Smooth muscle cell of bladder (primary cell): ENCODE results near the gene DACH2. TPM values are rescaled to one million over a fixed set of nuclear protein-coding genes. Genes with fewer than 3 reads are reported as not detected.

Experiments
- total RNA-seq: library from RNA; depleted of rRNA; stranded (reverse); fragments of >200 nt; gene quantifications from 2 replicates; pipeline ENCODE4 v1.2.3, GENCODE V29; 2014

DACH2 gene
- 0.18 TPM in 1 of 2 replicates, not detected in the other for total RNA-seq

GRCh38 chrX:86148024-86148511, at the start of gene DACH2:
TSS of gene DACH2 (plus strand) at chrX:86148451.

Other genes with a start within 250 kb of the DACH2 start
- 14.5 and 16.1 TPM in 2 replicates for gene CHM, start 100.9 kb upstream of the DACH2 start, total RNA-seq